ENCODE measurements around the gene RBM19. TPM values are rescaled to one million over a fixed set of nuclear protein-coding genes. Genes with fewer than 3 reads are reported as not detected.
A peak's percentile ranks its signal among the peaks of the same experiment; 100 is the strongest.

Gene RBM19
- polyA plus RNA-seq (2013, experiment 1 of 4): 38.1 TPM
- 33.7 TPM for polyA plus RNA-seq (2013, experiment 2 of 4)
- 23.6 TPM for polyA plus RNA-seq (2013, experiment 3 of 4)
- polyA plus RNA-seq (2013, experiment 4 of 4): 28.3 TPM

- Histone ChIP-seq H3K4me1 (ENCODE audit: control insufficient read depth, insufficient read depth, low read length) (no peaks in the 10 kb centered on the region), H3K4me3 (ENCODE audit: insufficient read depth, low read depth, low read length) (peak within 1 kb of the TSS; percentile 72), H3K36me3 (ENCODE audit: control insufficient read depth, insufficient read depth, low read length) (peaks cover 3% of the 10 kb centered on the region), H3K27me3 (ENCODE audit: control insufficient read depth, insufficient read depth, low read length, poor library complexity, severe bottlenecking) (peaks cover 5% of the 10 kb centered on the region), H3K27ac (ENCODE audit: insufficient read depth, low read depth, low read length, poor library complexity, severe bottlenecking) (no peak within 1 kb of the TSS), H3K9me3 (ENCODE audit: control insufficient read depth, low read length) (no peaks in the 10 kb centered on the region)
- 3% methylated on average over 46 of the region's 46 CpGs for WGBS, 2 experiments
Observed at GRCh38 chr12:113965951-113966797, at the start of gene RBM19. RBM19 (minus strand) TSS chr12:113966325; CDS start chr12:113966227, 98 bp downstream.

- Histone ChIP-seq H3K9me3 (ENCODE audit: control insufficient read depth, low read length) (no peaks in the 10 kb centered on the region), H3K4me3 (ENCODE audit: insufficient read depth, low read depth, low read length) (no peak overlapping the region), H3K27me3 (ENCODE audit: control insufficient read depth, insufficient read depth, low read length, poor library complexity, severe bottlenecking) (no peaks in the 10 kb centered on the region), H3K4me1 (ENCODE audit: control insufficient read depth, insufficient read depth, low read length) (peaks cover 8% of the 10 kb centered on the region), H3K27ac (ENCODE audit: insufficient read depth, low read depth, low read length, poor library complexity, severe bottlenecking) (no peak overlapping the region), H3K36me3 (ENCODE audit: control insufficient read depth, insufficient read depth, low read length) (no peaks in the 10 kb centered on the region)
- WGBS, 2 experiments: 59 to 61% methylated on average over 7 of the region's 7 CpGs
Observed at GRCh38 chr12:114015851-114016250, 49.7 kb upstream of the RBM19 start.

- Histone ChIP-seq H3K27me3 (ENCODE audit: control insufficient read depth, insufficient read depth, low read length, poor library complexity, severe bottlenecking) (no peaks in the 10 kb centered on the region), H3K4me1 (ENCODE audit: control insufficient read depth, insufficient read depth, low read length) (peaks cover 8% of the 10 kb centered on the region), H3K27ac (ENCODE audit: insufficient read depth, low read depth, low read length, poor library complexity, severe bottlenecking) (no peak overlapping the region), H3K4me3 (ENCODE audit: insufficient read depth, low read depth, low read length) (no peak overlapping the region), H3K36me3 (ENCODE audit: control insufficient read depth, insufficient read depth, low read length) (no peaks in the 10 kb centered on the region), H3K9me3 (ENCODE audit: control insufficient read depth, low read length) (no peaks in the 10 kb centered on the region)
- 41 to 54% methylated on average over 6 of the region's 6 CpGs for WGBS, 2 experiments
Observed at GRCh38 chr12:114013575-114014345, 47.6 kb upstream of the RBM19 start.

GRCh38 chr12:114012744-114013431 is 46.8 kb upstream of the RBM19 start:
- Histone ChIP-seq H3K36me3 (ENCODE audit: control insufficient read depth, insufficient read depth, low read length) (no peaks in the 10 kb centered on the region), H3K4me1 (ENCODE audit: control insufficient read depth, insufficient read depth, low read length) (peaks cover 8% of the 10 kb centered on the region), H3K9me3 (ENCODE audit: control insufficient read depth, low read length) (no peaks in the 10 kb centered on the region), H3K4me3 (ENCODE audit: insufficient read depth, low read depth, low read length) (no peak overlapping the region), H3K27me3 (ENCODE audit: control insufficient read depth, insufficient read depth, low read length, poor library complexity, severe bottlenecking) (no peaks in the 10 kb centered on the region), H3K27ac (ENCODE audit: insufficient read depth, low read depth, low read length, poor library complexity, severe bottlenecking) (no peak overlapping the region)
- 80 to 83% methylated on average over 1 of the region's 3 CpGs for WGBS, 2 experiments

- no peaks in the 10 kb centered on the region for H3K9me3 ChIP-seq (ENCODE audit: control insufficient read depth, low read length)
- H3K4me3 ChIP-seq (ENCODE audit: insufficient read depth, low read depth, low read length): no peak overlapping the region
- no peaks in the 10 kb centered on the region for H3K36me3 ChIP-seq (ENCODE audit: control insufficient read depth, insufficient read depth, low read length)
- no peaks in the 10 kb centered on the region for H3K27me3 ChIP-seq (ENCODE audit: control insufficient read depth, insufficient read depth, low read length, poor library complexity, severe bottlenecking)
- H3K4me1 ChIP-seq (ENCODE audit: control insufficient read depth, insufficient read depth, low read length): no peaks in the 10 kb centered on the region
- H3K27ac ChIP-seq (ENCODE audit: insufficient read depth, low read depth, low read length, poor library complexity, severe bottlenecking): no peak overlapping the region
- WGBS, 2 experiments: 80 to 87% methylated on average over 10 of the region's 10 CpGs
Observed at GRCh38 chr12:114011711-114012110, 45.6 kb upstream of the RBM19 start.

- H3K4me1 ChIP-seq (ENCODE audit: control insufficient read depth, insufficient read depth, low read length): no peaks in the 10 kb centered on the region
- WGBS, 2 experiments: 88 to 89% methylated on average over 11 of the region's 11 CpGs
Observed at GRCh38 chr12:114006482-114007425, 40.6 kb upstream of the RBM19 start.

GRCh38 chr12:114004402-114004801 is 38.3 kb upstream of the RBM19 start:
- H3K9me3 ChIP-seq (ENCODE audit: control insufficient read depth, low read length): no peaks in the 10 kb centered on the region
- WGBS, 2 experiments: 89 to 93% methylated on average over 3 of the region's 3 CpGs
- H3K36me3 ChIP-seq (ENCODE audit: control insufficient read depth, insufficient read depth, low read length): no peaks in the 10 kb centered on the region
- H3K27ac ChIP-seq (ENCODE audit: insufficient read depth, low read depth, low read length, poor library complexity, severe bottlenecking): no peak overlapping the region
- no peaks in the 10 kb centered on the region for H3K4me1 ChIP-seq (ENCODE audit: control insufficient read depth, insufficient read depth, low read length)
- no peak overlapping the region for H3K4me3 ChIP-seq (ENCODE audit: insufficient read depth, low read depth, low read length)
- H3K27me3 ChIP-seq (ENCODE audit: control insufficient read depth, insufficient read depth, low read length, poor library complexity, severe bottlenecking): no peaks in the 10 kb centered on the region

More at GRCh38 chr12:114006482-114007425, 40.6 kb upstream of the RBM19 start:
- Histone ChIP-seq H3K36me3 (ENCODE audit: control insufficient read depth, insufficient read depth, low read length) (no peaks in the 10 kb centered on the region), H3K27ac (ENCODE audit: insufficient read depth, low read depth, low read length, poor library complexity, severe bottlenecking) (no peak overlapping the region), H3K4me3 (ENCODE audit: insufficient read depth, low read depth, low read length) (no peak overlapping the region), H3K27me3 (ENCODE audit: control insufficient read depth, insufficient read depth, low read length, poor library complexity, severe bottlenecking) (no peaks in the 10 kb centered on the region), H3K9me3 (ENCODE audit: control insufficient read depth, low read length) (no peaks in the 10 kb centered on the region)

GRCh38 chr12:114003286-114003685 is 37.2 kb upstream of the RBM19 start:
- H3K4me3 ChIP-seq (ENCODE audit: insufficient read depth, low read depth, low read length): no peak overlapping the region
- H3K36me3 ChIP-seq (ENCODE audit: control insufficient read depth, insufficient read depth, low read length): no peaks in the 10 kb centered on the region
- 90 to 93% methylated on average over 5 of the region's 5 CpGs for WGBS, 2 experiments
- no peaks in the 10 kb centered on the region for H3K27me3 ChIP-seq (ENCODE audit: control insufficient read depth, insufficient read depth, low read length, poor library complexity, severe bottlenecking)
- H3K4me1 ChIP-seq (ENCODE audit: control insufficient read depth, insufficient read depth, low read length): no peaks in the 10 kb centered on the region
- no peaks in the 10 kb centered on the region for H3K9me3 ChIP-seq (ENCODE audit: control insufficient read depth, low read length)
- H3K27ac ChIP-seq (ENCODE audit: insufficient read depth, low read depth, low read length, poor library complexity, severe bottlenecking): no peak overlapping the region
